Measurements from ENCODE around the gene PIGW.

PIGW gene

GRCh38 chr17:36500745-36501225 is 34.0 kb upstream of the PIGW start:
- peaks cover 10% of the 10 kb centered on the region for H3K4me1 Mint-ChIP-seq
- H3K36me3 Mint-ChIP-seq (ENCODE audit: low read depth) = peaks cover 37% of the 10 kb centered on the region
- no peaks in the 10 kb centered on the region for H3K9me3 Mint-ChIP-seq
- H3K27me3 Mint-ChIP-seq (ENCODE audit: low read depth) = no peaks in the 10 kb centered on the region
- no peak overlapping the region for H3K27ac Mint-ChIP-seq
- no peak overlapping the region for H3K4me3 Mint-ChIP-seq
- TF ChIP-seq CTCF (IDR thresholded peaks at IDR 0.05; ENCODE audit: unreplicated experiment in 3 of 3) = no peak

DNA sequence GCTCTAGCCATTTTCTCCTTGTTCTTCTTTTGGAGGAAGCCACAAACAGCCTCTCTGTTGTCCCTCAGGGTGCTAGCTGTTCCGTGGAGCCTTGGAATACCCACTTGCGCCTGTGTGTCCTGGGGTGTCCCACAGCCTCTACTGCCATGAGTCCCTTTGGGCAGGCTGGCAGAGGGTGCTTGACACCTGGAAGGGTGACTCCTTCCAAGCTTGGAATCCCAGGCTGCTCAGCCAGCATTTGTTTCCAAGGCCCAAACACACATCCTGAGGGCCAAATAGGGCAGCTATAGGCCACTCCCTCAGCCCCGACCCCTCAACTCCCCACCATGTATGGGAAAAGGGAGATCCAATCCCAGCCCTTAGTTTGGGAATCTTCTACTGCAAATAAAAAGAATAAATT is 33.4 kb upstream of the PIGW start:
- Mint-ChIP-seq H3K4me3 (no peak overlapping the region), H3K9me3 (no peaks in the 10 kb centered on the region), H3K27ac (no peak overlapping the region), H3K4me1 (peaks cover 4% of the 10 kb centered on the region), H3K36me3 (ENCODE audit: low read depth) (peaks cover 33% of the 10 kb centered on the region), H3K27me3 (ENCODE audit: low read depth) (no peaks in the 10 kb centered on the region)
- no peak for TF ChIP-seq CTCF (IDR thresholded peaks at IDR 0.05; ENCODE audit: unreplicated experiment in 3 of 3)

DNA sequence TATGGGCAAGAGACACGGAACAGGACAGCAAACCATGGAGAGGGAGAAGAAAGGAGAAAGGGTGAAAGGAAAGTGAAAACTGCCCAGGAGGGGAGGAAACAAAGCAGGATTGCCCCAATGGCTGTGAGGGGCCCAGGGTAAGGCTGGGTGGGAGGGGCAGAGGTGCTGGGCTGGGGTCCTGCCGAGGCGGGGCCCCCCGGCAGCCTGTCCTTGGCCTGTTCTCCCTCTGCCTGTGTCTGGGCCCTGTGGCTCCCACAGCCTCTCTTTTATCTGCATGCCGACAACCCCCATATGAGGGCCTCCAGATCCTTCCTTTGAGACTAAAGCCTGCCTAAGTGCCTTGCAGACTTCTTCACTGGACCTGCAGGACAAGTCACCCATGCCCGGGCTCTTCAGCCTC is 32.8 kb upstream of the PIGW start:
- TF ChIP-seq CTCF (IDR thresholded peaks at IDR 0.05; ENCODE audit: unreplicated experiment in 3 of 3) = no peak
- Mint-ChIP-seq H3K27ac (no peak overlapping the region), H3K4me3 (no peak overlapping the region), H3K36me3 (ENCODE audit: low read depth) (peaks cover 29% of the 10 kb centered on the region), H3K4me1 (no peaks in the 10 kb centered on the region), H3K27me3 (ENCODE audit: low read depth) (no peaks in the 10 kb centered on the region), H3K9me3 (no peaks in the 10 kb centered on the region)

DNA sequence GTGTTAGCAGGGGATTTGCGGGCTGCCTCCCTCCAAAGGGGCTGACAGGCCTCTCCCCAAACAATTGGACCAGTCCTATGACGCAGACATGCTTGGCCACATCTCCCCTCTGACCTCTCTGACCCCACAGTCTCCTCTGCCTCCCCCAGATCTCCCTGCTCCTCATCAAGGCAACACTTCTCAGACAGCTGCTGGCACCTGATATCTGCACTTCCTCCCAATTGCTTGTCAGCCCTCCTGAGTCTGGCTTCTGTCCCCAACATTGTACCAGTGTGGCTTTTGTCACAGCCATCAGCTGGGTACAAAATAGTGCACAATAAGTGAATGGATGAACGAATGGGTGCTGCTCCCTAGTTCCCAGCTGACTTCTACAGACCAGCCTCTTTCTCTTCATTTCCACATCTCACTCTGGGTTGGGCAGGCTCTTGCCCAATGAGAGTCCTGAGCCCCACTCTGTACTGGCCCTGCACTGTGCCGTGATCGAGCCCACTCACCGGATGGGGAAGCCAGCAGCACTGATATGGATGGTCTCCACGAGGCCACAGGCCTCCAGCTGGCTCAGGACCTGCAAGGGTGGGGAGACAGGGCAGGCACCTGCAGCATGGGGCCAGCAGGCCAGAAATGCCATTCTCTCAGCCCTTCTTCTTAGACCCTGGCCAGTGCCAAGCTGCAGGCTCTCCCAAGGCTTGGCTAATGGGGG is 31.2 kb upstream of the PIGW start:
- H3K4me1 Mint-ChIP-seq = no peaks in the 10 kb centered on the region
- no peaks in the 10 kb centered on the region for H3K9me3 Mint-ChIP-seq
- no peak overlapping the region for H3K27ac Mint-ChIP-seq
- no peak overlapping the region for H3K4me3 Mint-ChIP-seq
- no peak for TF ChIP-seq CTCF (IDR thresholded peaks at IDR 0.05; ENCODE audit: unreplicated experiment in 3 of 3)
- H3K27me3 Mint-ChIP-seq (ENCODE audit: low read depth) = no peaks in the 10 kb centered on the region
- peaks cover 20% of the 10 kb centered on the region for H3K36me3 Mint-ChIP-seq (ENCODE audit: low read depth)

DNA sequence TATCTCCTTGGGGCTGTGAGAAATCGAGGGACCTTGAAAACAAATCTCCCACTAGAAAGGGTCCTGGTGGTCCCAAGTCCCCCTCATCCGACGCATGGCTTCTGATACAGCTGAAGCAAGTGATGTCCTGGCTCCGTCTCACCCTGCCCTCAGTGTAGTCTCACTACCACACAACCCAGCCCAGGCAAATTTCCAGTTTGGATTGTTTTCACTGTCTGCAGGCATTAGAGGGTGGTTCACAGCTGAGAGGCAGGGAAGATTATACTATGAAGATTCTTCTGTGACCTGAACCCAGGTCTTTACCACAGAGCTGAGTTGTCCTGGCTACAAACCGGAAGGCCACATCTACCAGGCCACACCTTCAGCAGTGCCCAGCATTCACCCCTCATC is 30.6 kb upstream of the PIGW start:
- H3K9me3 Mint-ChIP-seq = no peaks in the 10 kb centered on the region
- TF ChIP-seq CTCF (IDR thresholded peaks at IDR 0.05; ENCODE audit: unreplicated experiment in 3 of 3) = no peak
- H3K27ac Mint-ChIP-seq = no peak overlapping the region
- no peaks in the 10 kb centered on the region for H3K4me1 Mint-ChIP-seq
- no peak overlapping the region for H3K4me3 Mint-ChIP-seq
- H3K36me3 Mint-ChIP-seq (ENCODE audit: low read depth) = peaks cover 20% of the 10 kb centered on the region
- no peaks in the 10 kb centered on the region for H3K27me3 Mint-ChIP-seq (ENCODE audit: low read depth)

- H3K9me3 Mint-ChIP-seq = no peaks in the 10 kb centered on the region
- H3K36me3 Mint-ChIP-seq (ENCODE audit: low read depth) = peaks cover 27% of the 10 kb centered on the region
- no peak overlapping the region for H3K27ac Mint-ChIP-seq
- no peak overlapping the region for H3K4me3 Mint-ChIP-seq
- H3K27me3 Mint-ChIP-seq (ENCODE audit: low read depth) = no peaks in the 10 kb centered on the region
- TF ChIP-seq CTCF (IDR thresholded peaks at IDR 0.05; ENCODE audit: unreplicated experiment in 3 of 3) = no peak
- H3K4me1 Mint-ChIP-seq = no peaks in the 10 kb centered on the region
Observed at GRCh38 chr17:36505171-36505570, 29.6 kb upstream of the PIGW start.

Measured in nephron (organoid).